Neuron (in vitro differentiated cells): ENCODE data around the gene FOXE1.

Source experiments
- H2AFZ ChIP-seq: one replicate; pipeline ENCODE4 v1.6.1; 2013; ENCODE audit warnings: low read depth, mild to moderate bottlenecking, inconsistent platforms, low read length, moderate library complexity
- H3K27me3 ChIP-seq: one replicate; pipeline ENCODE4 v1.6.1; 2013; ENCODE audit warnings: low read length; ENCODE audit not compliant: insufficient read depth
- H3K36me3 ChIP-seq: one replicate; pipeline ENCODE4 v1.6.1; 2013; ENCODE audit warnings: low read length; ENCODE audit not compliant: insufficient read depth
- H3K4me1 ChIP-seq: one replicate; pipeline ENCODE4 v1.6.1; 2013; ENCODE audit warnings: low read length; ENCODE audit not compliant: insufficient read depth
- H3K4me3 ChIP-seq: 2 replicates; pipeline ENCODE4 v1.5.1; 2013; ENCODE audit warnings: mild to moderate bottlenecking, low read length, moderate library complexity
- H3K9me3 ChIP-seq: one replicate; pipeline ENCODE4 v1.6.1; 2013; ENCODE audit warnings: low read length

FOXE1 gene

GRCh38 chr9:97860451-97861147, 7.6 kb downstream of the FOXE1 start:
- no peak overlapping the region for H3K4me3 ChIP-seq
- peaks cover 91% of the 10 kb centered on the region for H3K27me3 ChIP-seq
- no peaks in the 10 kb centered on the region for H3K36me3 ChIP-seq
- no peaks in the 10 kb centered on the region for H3K4me1 ChIP-seq
- peaks cover 7% of the 10 kb centered on the region for H3K9me3 ChIP-seq
- no peak overlapping the region for H2AFZ ChIP-seq

GRCh38 chr9:97861148-97861475, 8.1 kb downstream of the FOXE1 start:
- H2AFZ ChIP-seq, result no peak overlapping the region

GRCh38 chr9:97863314-97863713, 10.3 kb downstream of the FOXE1 start:
- no peak overlapping the region for H3K4me3 ChIP-seq
- H2AFZ ChIP-seq, result no peak overlapping the region
- peaks cover 7% of the 10 kb centered on the region for H3K9me3 ChIP-seq
- H3K36me3 ChIP-seq, result no peaks in the 10 kb centered on the region
- peaks cover 64% of the 10 kb centered on the region for H3K27me3 ChIP-seq
- no peaks in the 10 kb centered on the region for H3K4me1 ChIP-seq

More at GRCh38 chr9:97861148-97861475, 8.1 kb downstream of the FOXE1 start:
- peaks cover 86% of the 10 kb centered on the region for H3K27me3 ChIP-seq
- no peaks in the 10 kb centered on the region for H3K36me3 ChIP-seq
- peaks cover 7% of the 10 kb centered on the region for H3K9me3 ChIP-seq
- no peaks in the 10 kb centered on the region for H3K4me1 ChIP-seq
- H3K4me3 ChIP-seq, result no peak overlapping the region

GRCh38 chr9:97864396-97864795, 11.4 kb downstream of the FOXE1 start:
- peaks cover 7% of the 10 kb centered on the region for H3K9me3 ChIP-seq
- H3K36me3 ChIP-seq, result no peaks in the 10 kb centered on the region
- H3K4me1 ChIP-seq, result no peaks in the 10 kb centered on the region
- no peak overlapping the region for H2AFZ ChIP-seq
- no peak overlapping the region for H3K4me3 ChIP-seq
- H3K27me3 ChIP-seq, result peaks cover 57% of the 10 kb centered on the region

GRCh38 chr9:97866300-97866699, 13.3 kb downstream of the FOXE1 start:
- peaks cover 3% of the 10 kb centered on the region for H3K9me3 ChIP-seq
- no peaks in the 10 kb centered on the region for H3K4me1 ChIP-seq
- no peak overlapping the region for H3K4me3 ChIP-seq
- H3K27me3 ChIP-seq, result peaks cover 41% of the 10 kb centered on the region
- H2AFZ ChIP-seq, result no peak overlapping the region
- H3K36me3 ChIP-seq, result no peaks in the 10 kb centered on the region

- H3K27me3 ChIP-seq, result peaks cover 38% of the 10 kb centered on the region
- no peak overlapping the region for H3K4me3 ChIP-seq
- H3K4me1 ChIP-seq, result no peaks in the 10 kb centered on the region
- H3K9me3 ChIP-seq, result peaks cover 3% of the 10 kb centered on the region
- no peak overlapping the region for H2AFZ ChIP-seq
- H3K36me3 ChIP-seq, result no peaks in the 10 kb centered on the region
Measured at GRCh38 chr9:97866848-97867247, 13.8 kb downstream of the FOXE1 start.

GRCh38 chr9:97868859-97869258, 15.8 kb downstream of the FOXE1 start:
- no peaks in the 10 kb centered on the region for H3K4me1 ChIP-seq
- peaks cover 3% of the 10 kb centered on the region for H3K9me3 ChIP-seq
- H3K36me3 ChIP-seq, result no peaks in the 10 kb centered on the region
- H3K27me3 ChIP-seq, result peaks cover 19% of the 10 kb centered on the region
- H3K4me3 ChIP-seq, result no peak overlapping the region
- H2AFZ ChIP-seq, result no peak overlapping the region

GRCh38 chr9:97873425-97873824, 20.4 kb downstream of the FOXE1 start:
- Histone ChIP-seq H3K36me3 (no peaks in the 10 kb centered on the region), H3K4me1 (no peaks in the 10 kb centered on the region), H3K9me3 (peaks cover 1% of the 10 kb centered on the region), H3K27me3 (peaks cover 7% of the 10 kb centered on the region), H3K4me3 (no peak overlapping the region), H2AFZ (no peak overlapping the region)

- Histone ChIP-seq H3K4me1 (no peaks in the 10 kb centered on the region), H3K4me3 (no peak overlapping the region), H3K27me3 (peaks cover 7% of the 10 kb centered on the region), H2AFZ (no peak overlapping the region), H3K36me3 (no peaks in the 10 kb centered on the region), H3K9me3 (peaks cover 1% of the 10 kb centered on the region)
Measured at GRCh38 chr9:97873882-97874281, 20.9 kb downstream of the FOXE1 start.

GRCh38 chr9:97874624-97875023, 21.6 kb downstream of the FOXE1 start:
- Histone ChIP-seq H3K36me3 (no peaks in the 10 kb centered on the region), H3K27me3 (peaks cover 3% of the 10 kb centered on the region), H3K4me1 (no peaks in the 10 kb centered on the region), H3K9me3 (peaks cover 1% of the 10 kb centered on the region), H2AFZ (no peak overlapping the region), H3K4me3 (no peak overlapping the region)

GRCh38 chr9:97875111-97875510, 22.1 kb downstream of the FOXE1 start:
- H3K4me1 ChIP-seq, result no peaks in the 10 kb centered on the region
- peaks cover 3% of the 10 kb centered on the region for H3K27me3 ChIP-seq
- no peak overlapping the region for H2AFZ ChIP-seq
- no peak overlapping the region for H3K4me3 ChIP-seq
- H3K9me3 ChIP-seq, result peaks cover 1% of the 10 kb centered on the region
- H3K36me3 ChIP-seq, result no peaks in the 10 kb centered on the region

- peaks cover 1% of the 10 kb centered on the region for H3K9me3 ChIP-seq
- H3K36me3 ChIP-seq, result no peaks in the 10 kb centered on the region
- H3K4me1 ChIP-seq, result no peaks in the 10 kb centered on the region
- no peak overlapping the region for H3K4me3 ChIP-seq
- no peaks in the 10 kb centered on the region for H3K27me3 ChIP-seq
- no peak overlapping the region for H2AFZ ChIP-seq
Measured at GRCh38 chr9:97876061-97876460, 23.0 kb downstream of the FOXE1 start.

GRCh38 chr9:97880336-97880735, 27.3 kb downstream of the FOXE1 start:
- no peak overlapping the region for H2AFZ ChIP-seq
- H3K9me3 ChIP-seq, result peaks cover 2% of the 10 kb centered on the region
- H3K4me1 ChIP-seq, result no peaks in the 10 kb centered on the region
- no peak overlapping the region for H3K4me3 ChIP-seq
- H3K27me3 ChIP-seq, result no peaks in the 10 kb centered on the region
- H3K36me3 ChIP-seq, result no peaks in the 10 kb centered on the region
